Tibial nerve (tissue), 4 donors: ENCODE measurements around the gene PMS1. TPM values are rescaled to one million over a fixed set of nuclear protein-coding genes. Genes with fewer than 3 reads are reported as not detected.

Source experiments
- DNase-seq, 2 donors: peaks; one replicate each; pipeline ENCODE4 v3.0.0-alpha.2; 2019; ENCODE audit warnings: low spot score in 2 of 2
- H3K27ac ChIP-seq, 4 donors: fragments of 200-600 bp; sonication (generic) in 3 of 4; one replicate each; pipeline ENCODE4 v1.5.1; 2017 to 2019; ENCODE audit warnings: mild to moderate bottlenecking in 1 of 4
- H3K27me3 ChIP-seq, 2 donors: fragments of 200-600 bp; sonication (generic) in 1 of 2; one replicate each; pipeline versions ENCODE4 v1.5.1 to v1.6.0; 2017 to 2019
- H3K36me3 ChIP-seq, 3 donors: fragments of 200-600 bp; sonication (generic); one replicate each; pipeline ENCODE4 v1.5.1; 2018 to 2019
- H3K4me1 ChIP-seq, 4 donors: fragments of 200-600 bp; sonication (generic) in 3 of 4; one replicate each; pipeline ENCODE4 v1.5.1; 2017 to 2019
- H3K4me3 ChIP-seq, 4 donors: fragments of 200-600 bp; sonication (generic) in 3 of 4; one replicate each; pipeline ENCODE4 v1.5.1; 2017 to 2019; ENCODE audit warnings: mild to moderate bottlenecking in 1 of 4, moderate library complexity in 1 of 4
- H3K9me3 ChIP-seq, 4 donors: fragments of 200-600 bp; sonication (generic) in 3 of 4; one replicate each; pipeline ENCODE4 v1.5.1; 2017 to 2019
- CTCF ChIP-seq, 5 experiments: fragments of 200-600 bp in 3 of 5; fragments of 450-650 bp in 2 of 5; sonication (generic) in 3 of 5; IDR thresholded peaks; one replicate each; pipeline ENCODE4 v1.5.1; 2016 to 2019; ENCODE audit warnings: antibody characterized with exemption in 5 of 5, mild to moderate bottlenecking in 3 of 5, moderate library complexity in 2 of 5
- EP300 ChIP-seq, 2 donors: sonication (generic); formaldehyde crosslinking; IDR thresholded peaks; one replicate each; pipeline ENCODE4 v1.6.1; 2017; ENCODE audit warnings: antibody characterized with exemption in 2 of 2, mild to moderate bottlenecking in 1 of 2
- POLR2A ChIP-seq, 2 donors: fragments of 450-650 bp; IDR thresholded peaks; one replicate each; pipeline ENCODE4 v1.6.1; 2017; ENCODE audit warnings: antibody characterized with exemption in 2 of 2, mild to moderate bottlenecking in 2 of 2, moderate library complexity in 2 of 2
- WGBS, 2 donors: methylation state at CpG; one replicate each; pipeline ENCODE4 v1.1.5; 2018; 5-methylcytosine and 5-hydroxymethylcytosine counted together
- total RNA-seq, 4 donors: library from RNA; depleted of rRNA; stranded (reverse); fragments of >200 nt; gene quantifications; one replicate each; pipeline ENCODE4 v1.1.0, GENCODE V29; 2016

The PMS1 gene
- total RNA-seq, 4 donors from 2014 or later = 11.2 to 33.0 (median 21.0) TPM

- H3K4me3 ChIP-seq = peak overlapping the region in 1 of 4 donors; percentile 94
- peaks cover 0 to 46% (median 17%) of the 10 kb centered on the region in 4 donors for H3K4me1 ChIP-seq
Measured at GRCh38 chr2:189782221-189782671, 2.0 kb upstream of the PMS1 start.

GRCh38 chr2:189783451-189783926, 761 bp upstream of the PMS1 start:
- 0 to 2% methylated on average over 12 to 17 of the region's 17 CpGs for WGBS, 2 donors
- no peaks in the 10 kb centered on the region for H3K9me3 ChIP-seq
- peak overlapping the region; percentile 57 to 94 (median 84) for H3K4me3 ChIP-seq
- H3K27ac ChIP-seq = peak overlapping the region; percentile 87 to 98 (median 94)
- DNase-seq = no peak
- peaks cover 0 to 46% (median 17%) of the 10 kb centered on the region in 4 donors for H3K4me1 ChIP-seq
- no peaks in the 10 kb centered on the region for H3K27me3 ChIP-seq
- TF ChIP-seq EP300 (IDR thresholded peaks at IDR 0.05) (no peak), CTCF (IDR thresholded peaks at IDR 0.05) (no peak), POLR2A (IDR thresholded peaks at IDR 0.05) (no peak)
- peaks cover 0 to 23% (median 4%) of the 10 kb centered on the region in 3 donors for H3K36me3 ChIP-seq

More at GRCh38 chr2:189782221-189782671, 2.0 kb upstream of the PMS1 start:
- no peak for DNase-seq
- no peak for TF ChIP-seq POLR2A (IDR thresholded peaks at IDR 0.05)
- TF ChIP-seq CTCF (IDR thresholded peaks at IDR 0.05) = no peak
- TF ChIP-seq EP300 (IDR thresholded peaks at IDR 0.05) = peak in 1 of 2 donors; percentile 32
- WGBS, 2 donors = 62 to 74% methylated on average over 4 of the region's 4 CpGs
- H3K27ac ChIP-seq = peak overlapping the region in 2 of 4 donors; percentile 93 to 98
- no peaks in the 10 kb centered on the region for H3K9me3 ChIP-seq
- H3K36me3 ChIP-seq = peaks cover 0 to 35% (median 7%) of the 10 kb centered on the region in 3 donors
- no peaks in the 10 kb centered on the region for H3K27me3 ChIP-seq

- 86 to 88% methylated on average over 12 of the region's 12 CpGs for WGBS, 2 donors
Measured at GRCh38 chr2:189791338-189792042, 7.2 kb downstream of the PMS1 start.

GRCh38 chr2:189794310-189794709, 10.1 kb downstream of the PMS1 start:
- 95 to 98% methylated on average over 1 of the region's 1 CpG for WGBS, 2 donors
- Histone ChIP-seq H3K27me3 (no peaks in the 10 kb centered on the region), H3K36me3 (peaks cover 0 to 69% (median 8%) of the 10 kb centered on the region in 3 donors), H3K27ac (no peak overlapping the region), H3K4me1 (peaks cover 0 to 13% (median under 1%) of the 10 kb centered on the region in 4 donors), H3K9me3 (no peaks in the 10 kb centered on the region), H3K4me3 (no peak overlapping the region)
- TF ChIP-seq EP300 (IDR thresholded peaks at IDR 0.05) (no peak), CTCF (IDR thresholded peaks at IDR 0.05) (no peak), POLR2A (IDR thresholded peaks at IDR 0.05) (no peak)
- DNase-seq = no peak

More at GRCh38 chr2:189791338-189792042, 7.2 kb downstream of the PMS1 start:
- no peak for DNase-seq
- H3K4me1 ChIP-seq = no peaks in the 10 kb centered on the region
- no peak overlapping the region for H3K4me3 ChIP-seq
- no peaks in the 10 kb centered on the region for H3K27me3 ChIP-seq
- H3K27ac ChIP-seq = no peak overlapping the region
- no peak for TF ChIP-seq EP300 (IDR thresholded peaks at IDR 0.05)
- TF ChIP-seq POLR2A (IDR thresholded peaks at IDR 0.05) = no peak
- no peak for TF ChIP-seq CTCF (IDR thresholded peaks at IDR 0.05)
- no peaks in the 10 kb centered on the region for H3K9me3 ChIP-seq
- peaks cover 0 to 55% (median 8%) of the 10 kb centered on the region in 3 donors for H3K36me3 ChIP-seq

- Histone ChIP-seq H3K27me3 (no peaks in the 10 kb centered on the region), H3K9me3 (no peaks in the 10 kb centered on the region), H3K4me3 (no peak overlapping the region), H3K27ac (peak overlapping the region in 1 of 4 donors; percentile 51), H3K36me3 (peaks cover 0 to 48% (median 4%) of the 10 kb centered on the region in 3 donors), H3K4me1 (peaks cover 0 to 13% (median 3%) of the 10 kb centered on the region in 4 donors)
- WGBS, 2 donors = 93 to 96% methylated on average over 6 of the region's 6 CpGs
- DNase-seq = no peak
- TF ChIP-seq POLR2A (IDR thresholded peaks at IDR 0.05) (no peak), CTCF (IDR thresholded peaks at IDR 0.05) (no peak), EP300 (IDR thresholded peaks at IDR 0.05) (no peak)
Measured at GRCh38 chr2:189797902-189798301, 13.7 kb downstream of the PMS1 start.
